Measurements from ENCODE around the gene PRICKLE1.

DNA sequence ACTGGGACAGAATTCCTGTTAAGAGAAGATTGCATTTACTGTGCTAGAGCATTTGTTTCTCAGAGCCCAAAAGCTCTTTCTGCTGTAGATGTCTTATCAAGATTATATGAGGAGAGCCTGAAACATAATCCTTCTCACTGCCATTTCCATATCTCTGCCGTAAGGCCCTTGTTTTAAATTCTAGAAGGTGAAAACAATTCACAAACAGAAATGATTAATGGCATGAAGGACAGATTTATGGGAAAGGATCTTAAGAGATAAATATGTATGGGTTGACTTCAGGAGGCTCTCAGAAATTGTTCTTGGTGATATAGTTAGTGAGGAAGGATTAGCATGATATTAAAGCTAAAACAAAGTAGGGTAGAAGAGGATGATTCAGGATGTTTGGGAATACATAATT lies 40.8 kb upstream of the PRICKLE1 start:
- TF ChIP-seq CTCF (IDR thresholded peaks at IDR 0.05; ENCODE audit: low read length) (no peak), EZH2 (IDR thresholded peaks at IDR 0.05; ENCODE audit: borderline replicate concordance, low read length) (no peak)

All from OCI-LY1 (cell line).